ENCODE results near the gene PLA2G2C. TPM values are rescaled to one million over a fixed set of nuclear protein-coding genes. Genes with fewer than 3 reads are reported as not detected.

Gene PLA2G2C
- total and polyA plus RNA-seq, 4 experiments from 2014 or later, result not detected

DNA sequence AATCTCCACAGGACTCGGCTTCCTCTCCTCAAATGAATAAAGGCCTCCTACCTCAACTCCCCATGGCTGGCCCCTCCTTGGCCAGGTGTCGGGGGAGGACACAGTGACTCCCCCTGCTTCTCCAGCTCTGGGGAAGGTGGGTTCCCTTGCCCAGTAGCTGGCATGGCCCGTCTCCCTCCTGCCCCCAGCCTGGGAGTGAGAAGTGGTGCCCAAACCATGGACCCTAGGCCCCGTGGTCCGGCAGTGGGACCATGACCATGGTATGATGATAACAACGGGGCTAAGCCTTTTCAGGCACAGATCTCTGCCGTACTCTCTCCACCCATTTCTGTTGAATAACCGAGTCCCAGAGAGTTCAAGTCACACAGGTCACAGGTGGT lies 36.0 kb downstream of the PLA2G2C start:
- Mint-ChIP-seq H3K4me1 (peaks cover 11 to 18% (median 14%) of the 10 kb centered on the region in 4 donors), H3K9me3 (no peaks in the 10 kb centered on the region), H3K27me3 (no peaks in the 10 kb centered on the region), H3K27ac (no peak overlapping the region), H3K4me3 (no peak overlapping the region), H3K36me3 (no peaks in the 10 kb centered on the region)
- Histone ChIP-seq H3K4me1 (ENCODE audit: insufficient read depth, low read length) (peaks cover 17% of the 10 kb centered on the region), H3K9me3 (ENCODE audit: control insufficient read depth in 1 of 2, low read length in 2 of 2) (no peaks in the 10 kb centered on the region), H3K36me3 (ENCODE audit: insufficient read depth, low read length) (no peaks in the 10 kb centered on the region), H3K27me3 (ENCODE audit: insufficient read depth, low read length) (no peaks in the 10 kb centered on the region), H3K27ac (ENCODE audit: low read depth, low read length) (no peak overlapping the region), H3K4me3 (ENCODE audit: low read length in 2 of 2) (no peak overlapping the region)
- ChIA-PET CTCF (ENCODE audit: partially characterized antibody) (interaction anchor here (0.7 to 6.1 kb wide), 6 partner anchors 8 to 233 kb away, joined by 3 to 102 read pairs (median 18); no protein-coding TSS in a partner anchor), POLR2A (ENCODE audit: partially characterized antibody) (no interaction called here)
- intact Hi-C loops (cut with micrococcal nuclease), result no loop called here
- no peak for DNase-seq

GRCh38 chr1:20149601-20150325 lies 36.6 kb downstream of the PLA2G2C start:
- Histone ChIP-seq H3K27ac (ENCODE audit: low read depth, low read length) (no peak overlapping the region), H3K4me3 (ENCODE audit: low read length in 2 of 2) (no peak overlapping the region), H3K27me3 (ENCODE audit: insufficient read depth, low read length) (no peaks in the 10 kb centered on the region), H3K36me3 (ENCODE audit: insufficient read depth, low read length) (no peaks in the 10 kb centered on the region), H3K9me3 (ENCODE audit: control insufficient read depth in 1 of 2, low read length in 2 of 2) (no peaks in the 10 kb centered on the region), H3K4me1 (ENCODE audit: insufficient read depth, low read length) (peaks cover 13% of the 10 kb centered on the region)
- Mint-ChIP-seq H3K27ac (no peak overlapping the region), H3K9me3 (no peaks in the 10 kb centered on the region), H3K27me3 (no peaks in the 10 kb centered on the region), H3K4me1 (peaks cover 9 to 15% (median 13%) of the 10 kb centered on the region in 4 donors), H3K36me3 (no peaks in the 10 kb centered on the region), H3K4me3 (no peak overlapping the region)
- CTCF ChIA-PET (ENCODE audit: partially characterized antibody), result interaction anchor here (1.1 to 6.1 kb wide), 2 partner anchors 9 to 232 kb away, joined by 3 to 102 read pairs; no protein-coding TSS in a partner anchor
- POLR2A ChIA-PET (ENCODE audit: partially characterized antibody), result no interaction called here
- no peak for DNase-seq
- intact Hi-C loops (cut with micrococcal nuclease), result no loop called here

DNA sequence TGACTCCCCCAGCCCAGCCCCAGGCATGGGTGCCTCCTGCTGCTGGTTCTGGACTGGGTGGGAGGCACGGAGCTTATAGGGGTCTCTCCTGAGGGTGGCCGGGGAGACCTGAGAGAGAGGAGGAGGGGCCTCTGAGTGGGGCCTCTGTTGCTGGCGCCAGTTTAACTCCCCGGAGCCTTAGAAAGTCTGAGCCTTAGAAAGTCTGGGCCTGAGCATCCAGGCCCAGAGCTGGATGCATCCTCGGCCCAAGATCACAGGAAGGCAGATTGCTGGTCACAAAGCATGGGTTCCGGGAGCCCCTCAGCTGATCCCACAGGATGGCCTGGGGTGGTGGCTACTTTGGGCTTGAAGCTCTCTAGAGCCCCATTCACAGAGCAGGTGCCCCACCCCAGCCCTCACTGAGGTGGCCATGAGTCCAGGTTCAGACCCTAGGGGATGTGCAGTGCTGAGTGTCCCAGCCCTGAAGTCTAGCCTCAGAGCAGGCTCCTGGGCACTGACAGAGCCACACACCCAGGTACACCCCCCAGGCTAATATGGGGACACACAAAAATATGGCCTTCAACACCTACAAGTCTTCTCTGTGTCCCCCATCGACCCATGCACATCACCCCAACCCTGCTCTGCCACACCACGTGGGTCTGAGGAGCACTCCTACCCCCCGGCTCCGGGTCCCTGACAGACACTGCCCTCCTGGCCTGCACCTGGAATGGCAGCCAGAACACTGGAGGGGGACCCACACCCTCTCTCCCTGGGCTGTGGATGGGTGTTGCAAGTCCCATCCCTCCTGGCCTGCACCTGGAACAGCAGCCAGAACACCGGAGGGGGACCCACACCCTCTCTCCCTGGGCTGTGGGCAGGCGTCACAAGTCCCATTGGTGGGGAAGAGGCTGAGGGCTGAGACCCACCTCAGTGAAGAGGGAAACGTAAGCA lies 37.5 kb downstream of the PLA2G2C start:
- H3K27ac Mint-ChIP-seq, result peak overlapping the region in 1 of 7 donors; percentile 60
- intact Hi-C loops (cut with micrococcal nuclease), result no loop called here
- ChIA-PET CTCF (ENCODE audit: partially characterized antibody) (interaction anchor here (1.1 to 6.1 kb wide), 3 partner anchors 10 to 231 kb away, joined by 3 to 102 read pairs (median 7); no protein-coding TSS in a partner anchor), POLR2A (ENCODE audit: partially characterized antibody) (no interaction called here)
- H3K4me1 Mint-ChIP-seq, result peaks cover 5 to 7% (median 7%) of the 10 kb centered on the region in 4 donors
- no peaks in the 10 kb centered on the region for H3K27me3 ChIP-seq (ENCODE audit: insufficient read depth, low read length)
- H3K4me1 ChIP-seq (ENCODE audit: insufficient read depth, low read length), result peaks cover 5% of the 10 kb centered on the region
- no peak overlapping the region for H3K4me3 Mint-ChIP-seq
- H3K36me3 Mint-ChIP-seq, result no peaks in the 10 kb centered on the region
- DNase-seq, result no peak
- no peak overlapping the region for H3K27ac ChIP-seq (ENCODE audit: low read depth, low read length)
- no peaks in the 10 kb centered on the region for H3K9me3 ChIP-seq (ENCODE audit: control insufficient read depth in 1 of 2, low read length in 2 of 2)
- no peaks in the 10 kb centered on the region for H3K27me3 Mint-ChIP-seq
- no peak overlapping the region for H3K4me3 ChIP-seq (ENCODE audit: low read length in 2 of 2)
- no peaks in the 10 kb centered on the region for H3K9me3 Mint-ChIP-seq
- no peaks in the 10 kb centered on the region for H3K36me3 ChIP-seq (ENCODE audit: insufficient read depth, low read length)

- intact Hi-C loops (cut with micrococcal nuclease), result no loop called here
- no peak for DNase-seq
- Histone ChIP-seq H3K9me3 (ENCODE audit: control insufficient read depth in 1 of 2, low read length in 2 of 2) (no peaks in the 10 kb centered on the region), H3K27ac (ENCODE audit: low read depth, low read length) (no peak overlapping the region), H3K27me3 (ENCODE audit: insufficient read depth, low read length) (no peaks in the 10 kb centered on the region), H3K36me3 (ENCODE audit: insufficient read depth, low read length) (no peaks in the 10 kb centered on the region), H3K4me1 (ENCODE audit: insufficient read depth, low read length) (peaks cover 5% of the 10 kb centered on the region), H3K4me3 (ENCODE audit: low read length in 2 of 2) (no peak overlapping the region)
- no peaks in the 10 kb centered on the region for H3K9me3 Mint-ChIP-seq
- ChIA-PET POLR2A (ENCODE audit: partially characterized antibody) (no interaction called here), CTCF (ENCODE audit: partially characterized antibody) (interaction anchor here (1.5 to 2.6 kb wide), 2 partner anchors 48 to 230 kb away, joined by 3 to 7 read pairs; no protein-coding TSS in a partner anchor)
- peaks cover 5 to 7% (median 7%) of the 10 kb centered on the region in 4 donors for H3K4me1 Mint-ChIP-seq
- H3K4me3 Mint-ChIP-seq, result no peak overlapping the region
- H3K36me3 Mint-ChIP-seq, result no peaks in the 10 kb centered on the region
- H3K27ac Mint-ChIP-seq, result no peak overlapping the region
- no peaks in the 10 kb centered on the region for H3K27me3 Mint-ChIP-seq
These were observed 38.3 kb downstream of the PLA2G2C start for GRCh38 chr1:20147846-20148570.

DNA sequence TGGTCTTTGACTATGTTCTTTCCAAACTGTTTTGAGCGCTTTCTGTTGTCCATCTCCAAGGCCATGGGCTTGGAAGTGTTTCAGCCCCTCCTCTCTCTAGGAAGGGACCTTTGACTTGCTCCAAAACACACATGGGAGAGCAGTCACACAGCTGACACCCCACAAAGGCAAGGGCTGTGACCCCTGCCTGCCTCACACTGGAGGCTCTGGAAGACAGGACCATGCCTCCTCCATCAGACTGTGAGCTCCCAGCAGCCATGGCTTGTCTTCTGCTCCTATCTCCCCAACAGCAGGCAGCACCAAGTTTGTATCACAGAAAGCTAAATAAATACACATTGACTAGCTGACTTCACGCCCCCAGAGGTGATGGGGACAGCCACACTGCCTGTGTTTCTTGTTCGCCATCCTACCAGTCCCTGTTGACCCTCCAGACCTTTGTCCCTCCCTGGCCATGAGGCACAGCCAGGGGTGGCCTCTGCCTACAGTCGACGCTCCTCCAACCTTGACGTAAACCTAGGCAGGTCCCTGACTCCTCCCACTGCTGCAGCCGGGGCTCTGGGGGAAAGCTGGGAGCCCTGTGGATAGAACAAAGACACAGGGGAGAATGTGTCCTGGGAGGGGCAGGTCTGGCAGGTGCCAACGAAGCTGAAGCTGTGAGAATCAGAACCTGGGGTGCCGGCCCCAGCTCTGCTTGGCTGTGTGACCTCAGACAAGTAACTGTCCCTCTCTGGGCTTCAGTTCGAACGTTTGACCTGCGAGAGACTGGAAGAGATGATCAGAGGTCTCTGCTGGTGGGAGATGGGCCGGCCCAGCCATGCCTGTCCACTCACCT lies 42.4 kb downstream of the PLA2G2C start:
- no peak overlapping the region for H3K27ac ChIP-seq (ENCODE audit: low read depth, low read length)
- no peak for DNase-seq
- H3K27ac Mint-ChIP-seq, result no peak overlapping the region
- H3K4me1 Mint-ChIP-seq, result no peaks in the 10 kb centered on the region
- intact Hi-C loops (cut with micrococcal nuclease), result no loop called here
- no peak overlapping the region for H3K4me3 ChIP-seq (ENCODE audit: low read length in 2 of 2)
- no peaks in the 10 kb centered on the region for H3K36me3 Mint-ChIP-seq
- H3K27me3 Mint-ChIP-seq, result peaks cover 7 to 8% of the 10 kb centered on the region in 2 donors
- ChIA-PET POLR2A (ENCODE audit: partially characterized antibody) (no interaction called here), CTCF (ENCODE audit: partially characterized antibody) (interaction anchor here (1.4 kb wide), 1 partner anchor 8 kb away, joined by 5 read pairs; no protein-coding TSS in a partner anchor)
- no peak overlapping the region for H3K4me3 Mint-ChIP-seq
- no peaks in the 10 kb centered on the region for H3K27me3 ChIP-seq (ENCODE audit: insufficient read depth, low read length)
- H3K36me3 ChIP-seq (ENCODE audit: insufficient read depth, low read length), result no peaks in the 10 kb centered on the region
- H3K4me1 ChIP-seq (ENCODE audit: insufficient read depth, low read length), result no peaks in the 10 kb centered on the region
- peaks cover 0 to 2% (median 0%) of the 10 kb centered on the region in 8 donors for H3K9me3 Mint-ChIP-seq
- no peaks in the 10 kb centered on the region for H3K9me3 ChIP-seq (ENCODE audit: control insufficient read depth in 1 of 2, low read length in 2 of 2)

DNA sequence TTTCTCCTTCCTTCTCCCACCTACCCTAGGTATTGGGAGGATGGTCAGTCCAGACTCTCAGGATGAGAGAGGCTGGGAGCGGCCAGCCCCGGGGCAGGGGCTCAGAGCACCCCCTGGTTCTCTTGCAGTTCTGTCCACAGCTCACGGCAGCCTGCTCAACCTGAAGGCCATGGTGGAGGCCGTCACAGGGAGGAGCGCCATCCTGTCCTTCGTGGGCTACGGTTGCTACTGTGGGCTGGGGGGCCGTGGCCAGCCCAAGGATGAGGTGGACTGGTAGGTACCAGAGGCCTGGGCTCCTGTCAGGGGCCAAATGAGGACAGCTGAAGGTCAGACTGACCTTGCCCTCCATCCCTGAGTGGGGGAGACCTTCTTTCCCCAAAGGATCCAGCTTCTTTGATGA lies 43.0 kb downstream of the PLA2G2C start:
- Mint-ChIP-seq H3K36me3 (no peaks in the 10 kb centered on the region), H3K4me1 (no peaks in the 10 kb centered on the region), H3K27me3 (peaks cover 7 to 13% of the 10 kb centered on the region in 2 donors), H3K27ac (no peak overlapping the region), H3K4me3 (no peak overlapping the region), H3K9me3 (peaks cover 0 to 2% (median 0%) of the 10 kb centered on the region in 8 donors)
- H3K36me3 ChIP-seq (ENCODE audit: insufficient read depth, low read length), result no peaks in the 10 kb centered on the region
- no peak overlapping the region for H3K27ac ChIP-seq (ENCODE audit: low read depth, low read length)
- ChIA-PET POLR2A (ENCODE audit: partially characterized antibody) (no interaction called here), CTCF (ENCODE audit: partially characterized antibody) (interaction anchor here (1.4 kb wide), 1 partner anchor 9 kb away, joined by 5 read pairs; no protein-coding TSS in a partner anchor)
- no peaks in the 10 kb centered on the region for H3K9me3 ChIP-seq (ENCODE audit: control insufficient read depth in 1 of 2, low read length in 2 of 2)
- DNase-seq, result no peak
- no peaks in the 10 kb centered on the region for H3K4me1 ChIP-seq (ENCODE audit: insufficient read depth, low read length)
- intact Hi-C loops (cut with micrococcal nuclease), result no loop called here
- H3K4me3 ChIP-seq (ENCODE audit: low read length in 2 of 2), result no peak overlapping the region
- no peaks in the 10 kb centered on the region for H3K27me3 ChIP-seq (ENCODE audit: insufficient read depth, low read length)

Data from CD4-positive, alpha-beta memory T cell (primary cell).